ENCODE results near the gene HOXC9. TPM values are rescaled to one million over a fixed set of nuclear protein-coding genes. Genes with fewer than 3 reads are reported as not detected.

Gene HOXC9
- total RNA-seq, 1 experiment from 2014 or later = 11.3 TPM

- ChIA-PET CTCF (interaction anchor here (1.1 to 1.3 kb wide), 2 partner anchors 23 to 151 kb away, joined by 3 to 4 read pairs; no protein-coding TSS in a partner anchor), POLR2A (no interaction called here), RAD21 (ENCODE audit: low non-redundant PET in 1 of 2, low total read pairs in 2 of 2, uncharacterized antibody in 2 of 2, unreplicated experiment in 2 of 2) (no interaction called here)
- no TSS peak for BruUV-seq (replicated peaks)
- Histone ChIP-seq H3K27me3 (ENCODE audit: insufficient read depth, low read length) (no peaks in the 10 kb centered on the region), H4K20me1 (ENCODE audit: insufficient read depth) (no peaks in the 10 kb centered on the region), H3K4me2 (ENCODE audit: low read length) (no peak overlapping the region), H3K27ac (ENCODE audit: low read depth, low read length) (no peak overlapping the region), H3K36me3 (ENCODE audit: control insufficient read depth in 1 of 2, insufficient read depth in 2 of 2, low read length in 2 of 2) (no peaks in the 10 kb centered on the region), H3K4me1 (ENCODE audit: control insufficient read depth in 1 of 2, insufficient read depth in 2 of 2, low read length in 2 of 2) (peaks cover 0 to 12% of the 10 kb centered on the region in 2 experiments; a peak in 3 of 4 replicates), H2AFZ (ENCODE audit: low read depth, low read length, poor library complexity, severe bottlenecking) (no peak overlapping the region), H3K4me3 (replicated peaks in 1 of 2; ENCODE audit: low read depth in 1 of 2, low read length in 2 of 2) (no peak overlapping the region), H3K9me3 (ENCODE audit: control insufficient read depth in 1 of 2, insufficient read depth in 1 of 2, low read depth in 1 of 2, low read length in 2 of 2) (no peaks in the 10 kb centered on the region), H3K79me2 (ENCODE audit: insufficient read depth, low read length) (no peaks in the 10 kb centered on the region), H3K9ac (ENCODE audit: low read length) (no peak overlapping the region), H3K9me2 (ENCODE audit: insufficient read depth) (no peaks in the 10 kb centered on the region)
- ATAC-seq = no peak
- intact Hi-C loops (cut with micrococcal nuclease) = no loop called here
- DNase-seq (ENCODE audit: low read depth, low spot score) = no peak
- no peak for TF ChIP-seq MAX (IDR thresholded peaks at IDR 0.05)
- TF ChIP-seq ZNF274 (IDR thresholded peaks at IDR 0.05; ENCODE audit: low read depth, low read length) = no peak
- TF ChIP-seq REST (IDR thresholded peaks at IDR 0.05; ENCODE audit: low read depth) = no peak
- TF ChIP-seq FOSL1 (IDR thresholded peaks at IDR 0.05; ENCODE audit: low read depth) = no peak
- no peak for TF ChIP-seq ZBTB33 (IDR thresholded peaks at IDR 0.05; ENCODE audit: extremely low read depth, insufficient replicate concordance, low read length)
- no peak for TF ChIP-seq ATF3 (IDR thresholded peaks at IDR 0.05)
- TF ChIP-seq ELF1 (IDR thresholded peaks at IDR 0.05; ENCODE audit: borderline replicate concordance, low read depth) = no peak
Measured at GRCh38 chr12:54040648-54041047, 40.7 kb downstream of the HOXC9 start.

Measured in HCT116 (cell line).